ENCODE data around the gene CLEC10A.

DNA sequence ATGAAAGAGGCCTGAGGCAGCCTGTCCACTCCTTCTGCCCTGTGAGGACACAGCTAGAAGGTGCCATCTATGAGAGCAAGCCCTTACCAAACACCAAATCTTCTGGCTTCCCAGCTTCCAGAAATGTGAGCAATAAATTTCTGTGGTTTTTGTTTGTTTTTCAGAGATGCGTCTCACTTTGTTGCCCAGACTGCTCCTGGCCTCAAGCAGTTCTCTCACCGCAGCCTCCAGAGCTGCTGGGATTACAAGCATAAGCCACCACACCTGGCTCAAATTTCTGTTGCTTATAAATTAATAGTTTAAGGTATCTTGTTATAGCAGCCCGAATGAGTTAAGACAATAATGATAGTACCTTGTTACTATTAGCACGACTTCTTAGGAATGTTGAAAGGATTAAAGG, 23.7 kb downstream of the CLEC10A start:
- TF ChIP-seq CTCF (conservative IDR thresholded peaks at IDR 0.05; ENCODE audit: low read length): no peak
- TF ChIP-seq EZH2phosphoT487 (IDR thresholded peaks at IDR 0.05; ENCODE audit: borderline replicate concordance, low read depth, low read length): no peak

Measured in OCI-LY7 (cell line).